ENCODE measurements around the gene MICAL3. TPM values are rescaled to one million over a fixed set of nuclear protein-coding genes. Genes with fewer than 3 reads are reported as not detected.

MICAL3 gene
- polyA plus RNA-seq, 1 donor, result 36.1 TPM

- no peak for DNase-seq
- Histone ChIP-seq H3K36me3 (ENCODE audit: control insufficient read depth, insufficient read depth, low read length) (no peaks in the 10 kb centered on the region), H3K27ac (ENCODE audit: low read length) (no peak overlapping the region)
Observed at GRCh38 chr22:17945888-17946648, 78.3 kb downstream of the MICAL3 start.

DNA sequence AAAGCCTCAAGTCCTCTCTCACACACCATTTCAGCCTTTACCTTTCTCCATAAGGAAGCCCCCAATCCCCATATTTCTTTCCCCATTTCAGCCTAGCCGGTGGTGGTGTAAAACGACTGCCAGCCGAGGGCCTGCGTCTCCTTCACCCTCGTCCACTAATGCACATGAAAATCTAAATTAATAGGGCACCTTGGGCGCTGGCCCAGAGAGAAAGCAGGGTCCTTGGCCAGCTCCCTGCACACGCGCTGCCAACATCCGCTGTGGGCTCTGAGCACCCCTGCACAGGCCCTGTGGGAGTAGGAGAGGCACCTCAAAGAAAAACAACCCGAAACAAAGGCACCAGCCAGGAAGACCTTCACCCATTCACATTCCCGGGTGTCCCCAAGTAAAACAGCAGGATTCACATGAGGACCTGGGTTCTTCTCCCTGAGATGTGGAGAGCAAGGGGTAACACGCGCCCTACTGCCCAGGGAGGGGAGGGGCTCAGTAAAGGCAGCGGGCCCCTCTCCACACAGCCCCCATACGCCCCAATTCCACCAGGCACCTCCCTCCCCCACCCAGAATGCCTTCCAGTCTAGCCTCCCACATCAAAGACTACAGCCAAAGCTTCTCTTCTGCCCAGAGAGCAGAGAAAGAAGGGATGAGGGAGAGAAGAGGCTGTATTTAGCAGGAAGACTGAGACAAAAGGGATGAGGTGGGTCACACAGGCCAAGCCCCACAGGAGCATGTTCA, 79.0 kb downstream of the MICAL3 start:
- no peaks in the 10 kb centered on the region for H3K36me3 ChIP-seq (ENCODE audit: control insufficient read depth, insufficient read depth, low read length)
- no peak overlapping the region for H3K27ac ChIP-seq (ENCODE audit: low read length)
- DNase-seq, result no peak
- peaks cover 8% of the 10 kb centered on the region for H3K4me1 ChIP-seq (ENCODE audit: control insufficient read depth, insufficient read depth, low read length)
- H3K27me3 ChIP-seq (ENCODE audit: control insufficient read depth, insufficient read depth, low read length), result no peaks in the 10 kb centered on the region
- no CpG with 5 or more reads among the region's 15 CpGs for WGBS (ENCODE audit: insufficient coverage, low lambda C conversion rate)
- H3K9me3 ChIP-seq (ENCODE audit: control insufficient read depth, low read depth, low read length), result no peaks in the 10 kb centered on the region
- H3K4me3 ChIP-seq (ENCODE audit: low read length), result no peak overlapping the region

More at GRCh38 chr22:17945888-17946648, 78.3 kb downstream of the MICAL3 start:
- no CpG with 5 or more reads among the region's 16 CpGs for WGBS (ENCODE audit: insufficient coverage, low lambda C conversion rate)
- H3K9me3 ChIP-seq (ENCODE audit: control insufficient read depth, low read depth, low read length), result no peaks in the 10 kb centered on the region
- no peak overlapping the region for H3K4me3 ChIP-seq (ENCODE audit: low read length)
- peaks cover 8% of the 10 kb centered on the region for H3K4me1 ChIP-seq (ENCODE audit: control insufficient read depth, insufficient read depth, low read length)
- H3K27me3 ChIP-seq (ENCODE audit: control insufficient read depth, insufficient read depth, low read length), result no peaks in the 10 kb centered on the region

GRCh38 chr22:17944256-17944655, 80.1 kb downstream of the MICAL3 start:
- Histone ChIP-seq H3K9me3 (ENCODE audit: control insufficient read depth, low read depth, low read length) (no peaks in the 10 kb centered on the region), H3K4me3 (ENCODE audit: low read length) (no peak overlapping the region), H3K36me3 (ENCODE audit: control insufficient read depth, insufficient read depth, low read length) (no peaks in the 10 kb centered on the region), H3K4me1 (ENCODE audit: control insufficient read depth, insufficient read depth, low read length) (peaks cover 2% of the 10 kb centered on the region), H3K27ac (ENCODE audit: low read length) (no peak overlapping the region), H3K27me3 (ENCODE audit: control insufficient read depth, insufficient read depth, low read length) (no peaks in the 10 kb centered on the region)
- DNase-seq, result peak in 1 of 2 donors; percentile 15
- no CpG with 5 or more reads among the region's 9 CpGs for WGBS (ENCODE audit: insufficient coverage, low lambda C conversion rate)

DNA sequence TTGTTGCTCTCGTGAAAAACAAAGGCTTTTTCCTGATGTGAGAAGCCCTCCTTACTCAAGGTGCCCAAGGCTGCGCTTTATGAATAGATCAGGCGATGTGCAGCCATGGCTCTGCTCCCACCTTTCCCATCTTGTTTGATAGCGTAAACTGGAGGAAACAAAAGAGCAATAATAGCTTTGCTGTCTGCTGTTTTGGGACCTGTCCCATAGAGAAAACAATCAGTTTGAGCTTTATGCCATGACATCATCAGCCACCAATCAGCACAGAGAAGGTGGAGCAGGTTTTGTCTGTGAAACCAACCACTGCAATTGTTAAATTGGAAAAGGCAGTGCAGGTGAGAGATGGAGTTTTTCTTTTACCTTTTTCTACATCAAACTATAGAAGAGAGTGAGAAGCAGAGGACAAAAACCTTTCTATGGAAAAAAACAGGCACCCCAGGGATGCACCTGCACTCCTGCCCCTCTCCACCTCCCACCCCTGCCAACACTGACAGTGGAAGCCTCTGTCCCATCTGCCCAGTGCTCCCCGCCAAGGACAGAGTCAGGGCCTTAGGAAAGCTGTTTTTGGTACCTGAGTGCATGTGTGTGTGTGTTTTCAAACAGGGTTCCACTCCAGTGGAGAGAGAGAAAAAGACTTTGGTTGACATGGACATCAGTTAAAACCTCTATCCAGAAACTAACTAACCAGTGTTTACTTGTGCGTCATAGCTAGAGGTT, 80.7 kb downstream of the MICAL3 start:
- no peaks in the 10 kb centered on the region for H3K27me3 ChIP-seq (ENCODE audit: control insufficient read depth, insufficient read depth, low read length)
- 100% methylated on average over 1 of the region's 6 CpGs for WGBS (ENCODE audit: insufficient coverage, low lambda C conversion rate)
- no peak overlapping the region for H3K27ac ChIP-seq (ENCODE audit: low read length)
- no peaks in the 10 kb centered on the region for H3K4me1 ChIP-seq (ENCODE audit: control insufficient read depth, insufficient read depth, low read length)
- DNase-seq, result no peak
- no peaks in the 10 kb centered on the region for H3K9me3 ChIP-seq (ENCODE audit: control insufficient read depth, low read depth, low read length)
- H3K36me3 ChIP-seq (ENCODE audit: control insufficient read depth, insufficient read depth, low read length), result no peaks in the 10 kb centered on the region
- no peak overlapping the region for H3K4me3 ChIP-seq (ENCODE audit: low read length)

DNA sequence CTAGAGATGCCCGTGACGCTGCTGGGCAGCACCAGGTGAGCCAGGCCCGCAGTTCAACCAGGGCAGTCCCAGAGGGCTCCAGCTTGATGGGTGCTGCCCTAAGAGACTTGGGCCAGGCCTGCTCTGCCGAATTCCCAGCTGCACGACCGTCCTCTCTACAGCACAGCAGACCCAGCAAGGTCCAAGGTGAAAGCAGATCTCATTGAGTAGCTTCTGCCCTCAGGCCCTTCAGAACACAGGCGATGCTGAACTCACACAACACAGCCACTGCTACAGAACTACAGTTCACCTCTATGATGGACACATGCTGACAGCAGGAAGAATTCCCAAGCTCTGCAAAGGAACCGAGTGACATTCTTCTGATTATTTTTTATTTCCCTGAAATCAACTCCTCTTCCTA, 81.6 kb downstream of the MICAL3 start:
- Histone ChIP-seq H3K36me3 (ENCODE audit: control insufficient read depth, insufficient read depth, low read length) (no peaks in the 10 kb centered on the region), H3K27ac (ENCODE audit: low read length) (no peak overlapping the region), H3K4me1 (ENCODE audit: control insufficient read depth, insufficient read depth, low read length) (no peaks in the 10 kb centered on the region), H3K4me3 (ENCODE audit: low read length) (no peak overlapping the region), H3K27me3 (ENCODE audit: control insufficient read depth, insufficient read depth, low read length) (no peaks in the 10 kb centered on the region), H3K9me3 (ENCODE audit: control insufficient read depth, low read depth, low read length) (no peaks in the 10 kb centered on the region)
- DNase-seq, result no peak
- 100% methylated on average over 1 of the region's 8 CpGs for WGBS (ENCODE audit: insufficient coverage, low lambda C conversion rate)

- no peaks in the 10 kb centered on the region for H3K9me3 ChIP-seq (ENCODE audit: control insufficient read depth, low read depth, low read length)
- no peaks in the 10 kb centered on the region for H3K27me3 ChIP-seq (ENCODE audit: control insufficient read depth, insufficient read depth, low read length)
- H3K4me1 ChIP-seq (ENCODE audit: control insufficient read depth, insufficient read depth, low read length), result no peaks in the 10 kb centered on the region
- DNase-seq, result no peak
- no CpG with 5 or more reads among the region's 18 CpGs for WGBS (ENCODE audit: insufficient coverage, low lambda C conversion rate)
- no peaks in the 10 kb centered on the region for H3K36me3 ChIP-seq (ENCODE audit: control insufficient read depth, insufficient read depth, low read length)
- H3K27ac ChIP-seq (ENCODE audit: low read length), result no peak overlapping the region
- H3K4me3 ChIP-seq (ENCODE audit: low read length), result no peak overlapping the region
Observed at GRCh38 chr22:17941471-17942406, 82.6 kb downstream of the MICAL3 start.

DNA sequence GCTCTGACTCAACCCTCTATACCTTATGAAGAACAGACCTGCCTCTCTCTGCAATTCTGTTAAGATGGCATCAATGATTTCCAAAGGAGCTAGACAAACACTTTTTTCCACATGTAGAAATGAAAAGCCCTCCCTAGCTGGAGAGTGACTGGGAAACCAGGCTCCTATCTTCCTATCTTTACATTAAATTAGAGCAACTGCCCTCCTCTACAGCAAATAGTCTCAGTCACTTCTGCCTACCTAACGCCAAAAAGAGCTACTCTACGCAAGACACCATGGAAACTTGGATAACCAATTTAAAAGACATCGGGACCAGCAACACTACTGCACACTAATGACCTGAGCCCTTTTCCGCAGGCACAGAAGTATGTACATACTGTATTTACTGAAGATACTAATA, 84.8 kb downstream of the MICAL3 start:
- H3K4me3 ChIP-seq (ENCODE audit: low read length), result no peak overlapping the region
- no peaks in the 10 kb centered on the region for H3K27me3 ChIP-seq (ENCODE audit: control insufficient read depth, insufficient read depth, low read length)
- no peaks in the 10 kb centered on the region for H3K4me1 ChIP-seq (ENCODE audit: control insufficient read depth, insufficient read depth, low read length)
- WGBS (ENCODE audit: insufficient coverage, low lambda C conversion rate), result no CpG with 5 or more reads among the region's 4 CpGs
- H3K9me3 ChIP-seq (ENCODE audit: control insufficient read depth, low read depth, low read length), result no peaks in the 10 kb centered on the region
- DNase-seq, result no peak
- no peaks in the 10 kb centered on the region for H3K36me3 ChIP-seq (ENCODE audit: control insufficient read depth, insufficient read depth, low read length)
- H3K27ac ChIP-seq (ENCODE audit: low read length), result no peak overlapping the region

GRCh38 chr22:17939011-17939410, 85.3 kb downstream of the MICAL3 start:
- WGBS (ENCODE audit: insufficient coverage, low lambda C conversion rate), result no CpG with 5 or more reads among the region's 3 CpGs
- H3K27ac ChIP-seq (ENCODE audit: low read length), result no peak overlapping the region
- H3K36me3 ChIP-seq (ENCODE audit: control insufficient read depth, insufficient read depth, low read length), result no peaks in the 10 kb centered on the region
- H3K4me3 ChIP-seq (ENCODE audit: low read length), result no peak overlapping the region
- DNase-seq, result no peak
- no peaks in the 10 kb centered on the region for H3K9me3 ChIP-seq (ENCODE audit: control insufficient read depth, low read depth, low read length)
- H3K4me1 ChIP-seq (ENCODE audit: control insufficient read depth, insufficient read depth, low read length), result no peaks in the 10 kb centered on the region
- H3K27me3 ChIP-seq (ENCODE audit: control insufficient read depth, insufficient read depth, low read length), result no peaks in the 10 kb centered on the region

DNA sequence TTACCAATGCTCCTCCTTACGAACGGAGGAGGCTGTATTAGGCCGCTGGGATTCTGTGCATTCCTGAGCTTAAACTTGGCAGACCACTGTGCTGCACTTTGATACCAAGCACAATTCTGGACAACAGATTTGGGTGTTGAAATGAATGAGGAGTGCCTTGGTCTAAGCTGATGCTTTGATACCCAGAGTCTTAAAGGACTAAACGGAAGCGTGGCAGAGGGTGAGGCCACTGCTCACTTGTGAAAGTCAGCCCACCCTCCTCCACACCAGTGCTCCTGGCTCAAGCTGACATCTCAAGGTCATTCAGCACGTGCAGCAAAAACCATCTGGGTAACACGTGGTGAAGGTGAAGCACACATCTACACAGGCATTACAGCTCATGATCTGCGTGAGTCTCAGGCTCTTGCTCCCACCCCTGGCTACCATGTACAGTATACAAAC, 85.9 kb downstream of the MICAL3 start:
- no peak overlapping the region for H3K27ac ChIP-seq (ENCODE audit: low read length)

More for the DNA sequence above, 85.9 kb downstream of the MICAL3 start:
- Histone ChIP-seq H3K4me1 (ENCODE audit: control insufficient read depth, insufficient read depth, low read length) (no peaks in the 10 kb centered on the region), H3K9me3 (ENCODE audit: control insufficient read depth, low read depth, low read length) (no peaks in the 10 kb centered on the region), H3K4me3 (ENCODE audit: low read length) (no peak overlapping the region), H3K27me3 (ENCODE audit: control insufficient read depth, insufficient read depth, low read length) (no peaks in the 10 kb centered on the region), H3K36me3 (ENCODE audit: control insufficient read depth, insufficient read depth, low read length) (no peaks in the 10 kb centered on the region)
- no peak for DNase-seq
- WGBS (ENCODE audit: insufficient coverage, low lambda C conversion rate), result no CpG with 5 or more reads among the region's 8 CpGs
